Glutamatergic neuron (in vitro differentiated cells): ENCODE measurements around the gene TAAR8. TPM values are rescaled to one million over a fixed set of nuclear protein-coding genes. Genes with fewer than 3 reads are reported as not detected.

Source experiments
- DNase-seq: peaks from one replicate; pipeline ENCODE4 v3.0.0; 2022
- H3K27ac Mint-ChIP-seq: one replicate; pipeline ENCODE4 v1.8.0; 2020; ENCODE audit warnings: mild to moderate bottlenecking, mixed read lengths, inconsistent platforms; ENCODE audit not compliant: unreplicated experiment
- H3K27me3 Mint-ChIP-seq: one replicate; pipeline ENCODE4 v1.8.0; 2020; ENCODE audit warnings: mild to moderate bottlenecking, moderate library complexity, mixed read lengths, inconsistent platforms; ENCODE audit not compliant: unreplicated experiment
- H3K36me3 Mint-ChIP-seq: one replicate; pipeline ENCODE4 v1.8.0; 2020; ENCODE audit warnings: mild to moderate bottlenecking, mixed read lengths, inconsistent platforms; ENCODE audit not compliant: unreplicated experiment
- H3K4me1 Mint-ChIP-seq: one replicate; pipeline ENCODE4 v1.8.0; 2020; ENCODE audit warnings: mild to moderate bottlenecking, low read depth, mixed read lengths, inconsistent platforms; ENCODE audit not compliant: unreplicated experiment
- H3K4me3 Mint-ChIP-seq: one replicate; pipeline ENCODE4 v1.8.0; 2020; ENCODE audit warnings: mild to moderate bottlenecking, mixed read lengths, inconsistent platforms; ENCODE audit not compliant: unreplicated experiment
- H3K9me3 Mint-ChIP-seq: one replicate; pipeline ENCODE4 v1.8.0; 2020; ENCODE audit warnings: mild to moderate bottlenecking, moderate library complexity, mixed read lengths, inconsistent platforms; ENCODE audit not compliant: unreplicated experiment
- long read RNA-seq: library from polyadenylated mRNA; unstranded; transcript quantifications from one replicate; pipeline ENCODE4 v2.0.0, GENCODE V29; 2020; ENCODE audit not compliant: unreplicated experiment
- total RNA-seq: library from RNA; stranded (reverse); fragmentation: NEBNext Ultra II Directional; extraction: Animal tissue kit (Norgen Biotek cat#: 25700); gene quantifications from one replicate; pipeline ENCODE4 v1.2.1, GENCODE V29; 2021; ENCODE audit not compliant: unreplicated experiment
- TF ChIP-seq, protein P1 (sequence below): fragments of 200-600 bp; sonication (generic); IDR thresholded peaks from one replicate; pipeline ENCODE4 v1.5.0; 2021; ENCODE audit not compliant: partially characterized antibody, unreplicated experiment

TAAR8 gene
- not detected for total RNA-seq
- long read RNA-seq: 0 reads

DNA sequence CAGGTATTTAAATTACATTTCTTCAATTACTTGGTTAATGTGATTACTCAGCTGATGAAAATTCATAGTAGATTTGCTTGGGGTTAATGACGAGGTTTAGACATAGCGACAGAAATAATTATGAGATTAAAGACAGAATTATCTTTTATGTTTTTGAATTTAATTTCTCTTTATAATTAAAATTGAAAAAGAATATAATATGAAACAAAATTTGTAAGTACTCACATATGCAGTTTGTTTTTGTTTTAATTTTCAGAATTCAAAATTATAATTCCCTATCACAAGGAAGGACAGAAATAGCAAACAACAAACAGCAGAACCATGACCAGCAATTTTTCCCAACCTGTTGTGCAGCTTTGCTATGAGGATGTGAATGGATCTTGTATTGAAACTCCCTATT, at the start of gene TAAR8:
TSS of gene TAAR8 (plus strand) at position 301 of the 400 bp plus-strand sequence. CDS start at position 322, 21 bp downstream.
- H3K27ac Mint-ChIP-seq: no peak within 1 kb of the TSS
- no peaks in the 10 kb centered on the region for H3K4me1 Mint-ChIP-seq
- DNase-seq: no peak
- no peaks in the 10 kb centered on the region for H3K36me3 Mint-ChIP-seq
- no peaks in the 10 kb centered on the region for H3K9me3 Mint-ChIP-seq
- H3K4me3 Mint-ChIP-seq: no peak within 1 kb of the TSS
- TF ChIP-seq, protein P1, sequence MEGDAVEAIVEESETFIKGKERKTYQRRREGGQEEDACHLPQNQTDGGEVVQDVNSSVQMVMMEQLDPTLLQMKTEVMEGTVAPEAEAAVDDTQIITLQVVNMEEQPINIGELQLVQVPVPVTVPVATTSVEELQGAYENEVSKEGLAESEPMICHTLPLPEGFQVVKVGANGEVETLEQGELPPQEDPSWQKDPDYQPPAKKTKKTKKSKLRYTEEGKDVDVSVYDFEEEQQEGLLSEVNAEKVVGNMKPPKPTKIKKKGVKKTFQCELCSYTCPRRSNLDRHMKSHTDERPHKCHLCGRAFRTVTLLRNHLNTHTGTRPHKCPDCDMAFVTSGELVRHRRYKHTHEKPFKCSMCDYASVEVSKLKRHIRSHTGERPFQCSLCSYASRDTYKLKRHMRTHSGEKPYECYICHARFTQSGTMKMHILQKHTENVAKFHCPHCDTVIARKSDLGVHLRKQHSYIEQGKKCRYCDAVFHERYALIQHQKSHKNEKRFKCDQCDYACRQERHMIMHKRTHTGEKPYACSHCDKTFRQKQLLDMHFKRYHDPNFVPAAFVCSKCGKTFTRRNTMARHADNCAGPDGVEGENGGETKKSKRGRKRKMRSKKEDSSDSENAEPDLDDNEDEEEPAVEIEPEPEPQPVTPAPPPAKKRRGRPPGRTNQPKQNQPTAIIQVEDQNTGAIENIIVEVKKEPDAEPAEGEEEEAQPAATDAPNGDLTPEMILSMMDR: no peak
- no peaks in the 10 kb centered on the region for H3K27me3 Mint-ChIP-seq

DNA sequence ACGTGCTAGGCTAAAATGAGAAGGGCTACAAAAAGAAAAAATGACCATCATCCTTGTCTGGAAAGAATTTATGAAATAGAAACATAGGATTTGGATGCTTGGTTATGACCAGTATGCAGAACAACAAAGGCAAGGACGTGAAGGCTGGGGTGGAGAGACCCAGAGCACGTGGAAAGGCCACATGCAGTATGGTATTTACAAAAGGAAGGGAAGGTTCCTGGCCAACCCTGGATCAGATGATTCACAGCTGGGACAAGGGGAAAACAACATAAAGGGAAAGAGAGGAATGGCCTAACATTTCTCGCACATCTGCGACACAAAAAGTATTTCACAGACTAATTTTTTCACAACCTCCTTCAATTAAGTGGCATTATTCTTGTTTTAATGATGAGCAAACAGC, 47.7 kb upstream of the TAAR8 start:
- H3K36me3 Mint-ChIP-seq: no peaks in the 10 kb centered on the region
- TF ChIP-seq, protein P1: no peak
- H3K4me1 Mint-ChIP-seq: peaks cover 2% of the 10 kb centered on the region
- H3K4me3 Mint-ChIP-seq: no peak overlapping the region
- H3K27me3 Mint-ChIP-seq: no peaks in the 10 kb centered on the region
- no peak for DNase-seq
- no peaks in the 10 kb centered on the region for H3K9me3 Mint-ChIP-seq
- H3K27ac Mint-ChIP-seq: no peak overlapping the region

GRCh38 chr6:132505158-132505557, 47.3 kb upstream of the TAAR8 start:
- H3K27ac Mint-ChIP-seq: no peak overlapping the region
- no peaks in the 10 kb centered on the region for H3K9me3 Mint-ChIP-seq

DNA sequence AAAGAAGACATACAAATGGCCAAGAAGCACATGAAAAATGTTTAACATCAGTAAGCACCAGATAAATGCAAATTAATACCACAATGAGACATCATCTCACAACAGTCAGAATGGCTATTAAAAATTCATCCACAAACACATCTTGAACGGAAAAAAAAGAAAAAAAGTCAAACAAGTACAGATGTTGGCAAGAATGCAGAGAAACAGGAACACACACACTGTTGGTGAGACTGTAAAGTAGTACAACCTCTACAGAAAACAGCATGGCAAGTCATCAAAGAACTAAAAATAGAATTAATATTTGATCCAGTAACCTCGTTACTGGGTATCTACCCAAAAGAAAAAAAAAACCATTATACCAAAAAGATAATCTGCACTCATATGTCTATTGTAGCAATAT, 46.0 kb upstream of the TAAR8 start:
- H3K36me3 Mint-ChIP-seq: no peaks in the 10 kb centered on the region
- TF ChIP-seq, protein P1: no peak
- no peaks in the 10 kb centered on the region for H3K27me3 Mint-ChIP-seq
- H3K9me3 Mint-ChIP-seq: no peaks in the 10 kb centered on the region
- peaks cover 5% of the 10 kb centered on the region for H3K4me1 Mint-ChIP-seq
- DNase-seq: no peak
- H3K4me3 Mint-ChIP-seq: no peak overlapping the region
- no peak overlapping the region for H3K27ac Mint-ChIP-seq

More at GRCh38 chr6:132505158-132505557, 47.3 kb upstream of the TAAR8 start:
- TF ChIP-seq, protein P1: no peak
- peaks cover 2% of the 10 kb centered on the region for H3K4me1 Mint-ChIP-seq
- no peak overlapping the region for H3K4me3 Mint-ChIP-seq
- no peaks in the 10 kb centered on the region for H3K27me3 Mint-ChIP-seq
- DNase-seq: no peak
- H3K36me3 Mint-ChIP-seq: no peaks in the 10 kb centered on the region

DNA sequence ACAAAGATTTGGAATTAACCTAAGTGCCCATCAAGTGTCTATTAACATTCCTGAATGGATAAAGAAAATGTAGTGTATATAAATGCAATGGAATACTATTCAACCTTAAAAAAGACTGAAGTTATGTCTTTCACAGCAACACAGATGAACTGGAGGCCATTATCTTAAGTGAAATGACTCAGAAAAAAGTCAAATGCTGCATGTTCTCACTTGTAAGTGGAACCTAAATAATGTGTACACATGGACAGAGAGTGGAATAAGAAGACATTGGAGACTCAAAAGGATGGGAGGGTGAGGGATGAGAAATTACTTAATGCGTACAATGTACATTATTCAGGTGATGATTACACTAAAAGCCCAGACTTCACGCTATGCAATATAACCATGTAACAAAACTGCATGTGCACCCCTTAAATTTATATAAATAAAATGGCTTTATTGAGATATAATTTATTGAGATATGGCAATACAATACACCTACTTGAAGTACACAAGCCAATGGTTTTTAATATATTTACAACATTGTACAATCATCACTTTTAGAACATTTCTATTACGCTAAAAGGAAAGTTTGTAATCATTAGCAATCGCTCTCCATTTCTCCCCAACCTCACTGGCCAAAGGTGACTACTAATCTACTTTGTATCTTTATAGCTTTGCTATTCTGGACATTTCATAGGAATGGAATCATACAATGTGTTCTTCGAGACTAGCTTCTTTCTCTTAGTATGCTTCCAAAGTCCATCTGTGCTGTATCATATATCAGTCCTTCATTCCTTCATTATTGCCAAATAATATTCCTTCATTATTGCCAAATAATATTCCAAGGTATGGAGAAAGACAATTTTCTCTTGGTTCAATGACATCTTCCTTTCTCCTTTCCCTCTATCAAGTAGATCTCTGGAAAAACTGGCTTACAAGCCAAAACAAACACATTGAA, 45.3 kb upstream of the TAAR8 start:
- peaks cover 1% of the 10 kb centered on the region for H3K9me3 Mint-ChIP-seq
- H3K4me3 Mint-ChIP-seq: no peak overlapping the region
- no peaks in the 10 kb centered on the region for H3K36me3 Mint-ChIP-seq
- TF ChIP-seq, protein P1: no peak
- no peak for DNase-seq
- H3K27me3 Mint-ChIP-seq: no peaks in the 10 kb centered on the region
- H3K4me1 Mint-ChIP-seq: peaks cover 7% of the 10 kb centered on the region
- no peak overlapping the region for H3K27ac Mint-ChIP-seq
